AG09319 (cell line): Measurements from ENCODE around the gene GRK5.

Source experiments
- DNase-seq: peaks from one replicate; pipeline ENCODE4 v3.0.0-alpha.2; 2010; ENCODE audit warnings: low read depth; ENCODE audit errors: extremely low read depth
- CTCF ChIP-seq: IDR thresholded peaks from 2 replicates; pipeline ENCODE4 v1.5.1; 2011; ENCODE audit warnings: low read depth, mild to moderate bottlenecking, inconsistent platforms, low read length, moderate library complexity

The GRK5 gene

DNA sequence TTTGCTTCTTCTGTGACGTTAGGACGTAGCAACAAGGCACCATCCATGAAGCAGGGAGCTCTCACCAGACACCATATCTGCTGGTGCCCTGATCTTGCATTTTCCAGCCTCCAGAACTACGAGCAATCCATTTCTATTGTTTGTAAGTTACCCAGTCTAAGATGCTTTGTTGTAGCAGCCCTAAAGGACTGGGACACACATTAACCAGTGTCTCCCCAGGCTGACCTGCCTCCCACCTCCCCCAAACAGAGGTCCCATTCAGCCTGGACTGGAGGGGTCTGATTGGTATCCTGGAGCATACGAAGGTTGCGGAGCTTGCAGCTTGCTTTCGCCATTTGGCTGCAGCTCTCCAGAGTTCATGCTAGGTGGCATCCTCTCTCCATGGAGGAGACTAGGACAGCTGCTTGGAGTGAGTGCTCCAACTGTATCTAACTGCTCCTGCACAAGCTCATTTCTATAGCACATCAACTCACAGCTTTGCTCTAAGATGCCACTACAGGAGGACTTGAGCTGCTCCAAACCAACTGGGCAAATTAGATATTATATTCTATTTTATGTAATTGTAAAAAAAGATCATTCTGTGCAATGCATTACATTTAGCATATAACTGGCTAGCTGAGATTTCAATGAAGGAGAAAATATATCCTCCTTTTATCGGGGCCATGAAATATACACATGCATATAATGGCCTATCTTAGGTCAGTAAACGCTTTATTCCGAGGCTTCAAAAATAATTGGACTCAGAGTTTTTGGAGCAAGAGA, 8.0 kb upstream of the GRK5 start:
- TF ChIP-seq CTCF: peak; percentile 84
- no peak for DNase-seq

DNA sequence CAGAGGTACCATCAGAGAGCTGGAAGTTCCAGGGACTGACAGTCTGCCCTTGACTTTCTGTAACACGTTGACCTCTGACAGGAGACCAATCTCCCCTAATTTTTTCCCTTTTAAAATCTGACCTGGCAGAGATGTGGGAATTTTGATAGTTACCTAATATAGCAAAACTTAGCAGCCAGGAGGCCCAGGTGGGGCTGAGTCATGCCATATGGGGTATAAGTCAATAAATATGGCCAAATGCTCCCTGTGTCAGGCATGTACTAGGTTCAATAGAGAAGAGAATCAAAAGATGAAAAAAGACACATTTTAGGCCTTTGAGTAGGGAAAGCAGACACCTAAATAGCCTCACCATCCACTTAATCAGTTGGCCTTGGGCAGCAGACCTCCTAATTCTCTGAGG, 6.1 kb upstream of the GRK5 start:
- DNase-seq: no peak
- TF ChIP-seq CTCF: no peak

DNA sequence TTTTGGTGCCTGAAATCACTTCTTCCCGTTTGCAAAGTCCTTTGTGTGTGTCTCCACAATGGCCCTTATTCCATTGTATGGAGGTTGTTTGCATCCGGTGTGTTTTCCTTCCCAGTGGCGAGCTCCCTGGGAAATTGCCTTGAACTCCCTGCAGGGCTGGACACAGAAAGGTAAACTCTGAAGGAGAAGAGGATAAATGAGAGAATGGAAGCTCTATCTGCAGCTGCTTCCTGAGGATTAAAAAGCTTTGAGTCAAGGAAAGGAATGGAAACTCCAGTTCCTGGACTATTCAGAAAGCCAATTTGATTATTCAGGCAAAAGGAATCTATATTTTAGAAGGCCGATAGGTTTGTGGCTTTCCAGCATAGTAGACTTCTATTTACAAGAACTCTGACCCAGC, 4.4 kb upstream of the GRK5 start:
- no peak for DNase-seq
- no peak for TF ChIP-seq CTCF

- TF ChIP-seq CTCF: no peak
Measured at GRCh38 chr10:119205894-119206602, 1.3 kb upstream of the GRK5 start.

GRCh38 chr10:119206603-119207365, 587 bp upstream of the GRK5 start:
- peak; percentile 27 for TF ChIP-seq CTCF
- no peak for DNase-seq

More at GRCh38 chr10:119205894-119206602, 1.3 kb upstream of the GRK5 start:
- DNase-seq: no peak

GRCh38 chr10:119207713-119208552, 562 bp downstream of the GRK5 start:
- TF ChIP-seq CTCF: no peak
- no peak for DNase-seq
